DMS53 treated with DMSO at 0.1 percent for 48 hours (cell line): ENCODE results near the gene TULP4.
"Not testable (repeated sequence)": the region's sequence is repeated elsewhere in the genome, so short reads cannot be mapped to it uniquely, and the experiment has no call there.

Experiments used
- DNase-seq: peaks from one replicate; lab custom pipeline; 2025; ENCODE audit not compliant: unreplicated experiment; lab: John Stamatoyannopoulos, UW

The TULP4 gene

DNA sequence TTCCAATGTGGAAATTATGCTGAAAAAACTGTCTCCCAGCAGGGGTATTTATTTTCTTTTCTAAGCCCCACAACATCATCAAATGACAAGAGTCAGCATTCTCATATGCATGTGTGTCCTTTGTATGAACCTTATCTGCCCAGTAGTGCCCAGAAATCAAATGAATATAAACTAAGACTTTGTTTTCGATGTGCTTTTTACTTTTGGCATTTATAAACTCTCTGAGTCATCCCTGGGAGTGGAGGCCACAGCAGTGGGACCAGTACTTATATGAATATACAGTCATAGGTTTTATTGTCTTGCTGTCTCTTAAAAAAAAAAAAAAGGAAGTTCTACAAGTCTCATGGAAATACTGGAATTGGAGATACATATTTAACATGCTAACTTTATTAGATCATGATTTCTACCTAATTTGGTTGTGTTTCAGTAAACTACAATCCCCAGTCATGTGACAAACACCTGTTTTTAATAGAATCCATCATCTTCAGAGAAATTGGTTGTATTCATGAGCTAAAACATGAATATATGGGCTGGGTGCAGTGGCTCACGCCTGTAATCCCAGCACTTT is 148.4 kb downstream of the TULP4 start:
- no peak for DNase-seq

DNA sequence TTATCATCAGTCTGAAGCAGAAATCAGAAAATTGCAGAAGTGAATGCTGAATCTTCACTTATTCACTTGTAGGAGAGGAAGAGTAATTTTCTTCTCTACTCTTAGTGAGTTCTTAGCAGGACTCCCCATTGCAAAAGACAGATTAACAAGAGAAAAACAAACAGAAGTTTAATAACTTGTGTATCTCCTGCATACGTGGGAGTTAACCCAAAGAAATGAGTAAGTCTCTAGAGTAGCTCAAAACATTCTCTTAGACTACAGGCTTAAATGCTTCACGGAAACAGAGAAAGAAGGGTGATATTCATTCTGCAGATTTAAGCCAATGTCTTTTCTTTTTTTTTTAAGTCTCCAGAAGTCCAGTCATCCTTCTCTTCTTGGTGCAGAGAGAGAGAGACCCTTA is 149.7 kb downstream of the TULP4 start:
- DNase-seq: no peak

DNA sequence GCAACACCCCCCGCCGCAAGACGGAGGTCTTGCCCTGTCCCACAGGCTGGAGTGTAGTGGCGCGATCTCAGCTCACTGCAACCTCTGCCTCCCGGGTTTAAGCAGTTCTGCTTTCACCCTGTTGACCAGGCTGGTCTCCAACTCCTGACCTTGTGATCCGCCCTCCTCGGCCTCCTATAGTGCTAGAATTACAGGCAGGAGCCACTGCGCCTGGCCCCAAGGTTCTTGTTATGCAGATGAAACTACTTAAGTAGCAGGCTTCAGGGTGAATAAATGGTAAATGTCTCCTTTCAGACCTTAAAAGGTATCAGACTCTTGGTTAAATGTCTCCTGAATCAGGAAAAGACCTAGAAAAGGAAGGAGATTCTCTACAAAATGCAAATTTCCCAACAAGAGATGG is 152.2 kb downstream of the TULP4 start:
- DNase-seq: no peak

DNA sequence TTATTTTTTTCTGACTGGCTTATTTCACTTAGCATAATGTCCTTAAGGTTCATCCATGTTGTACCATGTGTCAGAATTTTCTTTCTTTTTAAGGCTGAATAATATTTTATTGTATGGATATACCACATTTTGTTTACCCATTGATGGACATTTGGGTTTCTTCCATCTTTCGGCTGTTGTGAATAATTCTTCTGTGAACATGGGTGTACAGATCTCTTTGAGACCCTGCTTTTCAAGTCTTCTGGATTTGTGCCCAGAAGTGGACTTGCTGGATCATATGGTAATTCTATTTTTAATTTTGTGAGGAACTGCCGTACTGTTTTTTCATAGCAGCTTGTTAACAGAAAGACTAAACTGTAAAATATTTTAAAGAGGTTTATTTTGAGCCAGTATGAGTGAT is 153.0 kb downstream of the TULP4 start:
- DNase-seq: no peak

DNA sequence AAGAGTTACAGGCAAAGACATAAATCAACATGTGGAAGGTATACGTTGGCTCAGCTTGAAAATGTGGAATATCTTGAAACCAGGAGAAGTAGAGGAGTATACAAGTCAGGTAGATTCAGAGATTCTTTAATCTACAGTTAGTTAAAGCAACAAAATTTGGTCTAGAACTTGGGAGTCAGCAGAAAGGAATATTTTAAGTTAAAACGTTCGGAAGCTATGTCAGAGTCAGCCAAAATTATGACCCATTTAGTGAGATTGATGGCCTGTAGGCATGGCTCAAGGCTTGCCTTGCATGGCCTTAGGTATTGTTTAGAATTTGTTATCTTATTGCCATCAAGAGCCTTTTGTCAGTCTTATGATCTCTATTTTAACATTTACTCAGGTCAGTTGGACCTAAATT is 153.5 kb downstream of the TULP4 start:
- DNase-seq: no peak

DNA sequence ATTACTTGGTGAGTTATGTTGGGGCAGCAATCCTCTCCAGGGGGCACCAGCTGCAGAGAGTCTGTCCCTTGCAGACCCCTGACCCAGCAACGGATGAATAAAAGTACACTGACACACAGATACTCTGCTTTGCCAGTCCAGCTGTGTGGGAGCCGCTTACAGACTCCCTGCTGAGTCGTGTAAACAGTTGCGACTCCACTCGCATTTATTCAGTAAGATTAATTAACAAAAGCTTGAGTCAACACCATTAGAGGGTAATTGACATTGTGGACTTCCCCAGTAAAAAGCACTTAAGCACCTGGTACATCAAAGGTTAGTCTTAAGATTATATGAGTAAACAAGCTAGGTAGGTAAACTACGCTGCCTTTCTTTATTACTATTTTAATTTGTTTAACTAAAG is 155.7 kb downstream of the TULP4 start:
- DNase-seq: peak; percentile 17

DNA sequence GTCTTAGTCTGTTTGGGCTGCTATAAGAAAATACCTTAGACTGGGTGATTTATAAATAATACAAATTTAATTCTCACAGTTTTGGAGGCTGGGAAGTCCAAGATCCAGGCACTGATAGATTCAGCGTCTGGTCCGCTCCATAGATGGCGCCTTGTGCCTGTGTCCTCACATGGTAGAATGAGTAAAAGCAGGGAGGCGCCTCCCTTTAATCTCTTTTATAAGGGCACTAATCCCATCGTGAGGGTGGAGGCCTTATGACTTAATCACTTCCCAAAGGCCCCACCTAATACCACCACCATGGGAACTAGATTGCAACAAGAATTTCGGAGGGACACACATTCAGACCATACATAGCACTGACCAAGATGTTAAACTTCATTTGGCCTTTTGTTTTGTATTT is 156.4 kb downstream of the TULP4 start:
- DNase-seq: no peak

DNA sequence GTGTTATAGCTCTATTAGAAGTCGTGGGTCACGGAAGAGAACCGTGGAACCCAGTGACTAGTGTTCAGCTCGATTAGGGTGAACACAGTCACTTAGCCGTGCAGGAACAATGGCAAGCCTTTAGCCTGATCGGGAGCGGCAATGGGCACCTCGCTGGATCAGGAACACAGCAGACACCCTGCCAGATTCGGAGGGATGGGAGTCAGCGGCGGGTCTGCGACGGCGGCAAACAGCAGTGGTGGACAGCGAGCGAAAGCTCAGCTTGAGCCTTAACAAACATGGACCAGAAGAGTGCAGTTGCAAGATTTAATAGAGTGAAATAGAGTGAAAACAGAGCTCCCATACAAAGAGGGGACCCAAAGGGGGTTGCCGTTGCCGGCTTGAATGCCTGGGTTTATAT is 157.8 kb downstream of the TULP4 start:
- not testable (repeated sequence) for DNase-seq

DNA sequence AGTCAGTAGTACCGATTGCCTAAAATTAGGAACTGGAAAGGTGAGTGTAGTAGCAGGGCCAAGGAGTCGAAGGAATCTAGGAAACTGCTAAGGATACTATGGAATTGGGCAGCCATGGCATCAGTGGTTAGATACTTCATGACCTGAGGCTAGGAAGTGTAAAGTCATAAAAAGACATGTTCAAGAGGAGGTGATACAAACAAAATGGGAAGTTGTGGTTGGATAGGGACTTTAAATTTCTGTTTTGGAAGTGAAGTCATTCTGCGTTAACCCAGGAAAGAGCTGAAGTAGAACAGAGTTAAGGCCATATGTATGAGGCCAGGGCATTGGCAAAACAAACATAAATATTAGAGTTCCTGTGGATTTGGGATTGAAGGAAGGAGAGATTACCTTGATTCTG is 159.1 kb downstream of the TULP4 start:
- DNase-seq: no peak

DNA sequence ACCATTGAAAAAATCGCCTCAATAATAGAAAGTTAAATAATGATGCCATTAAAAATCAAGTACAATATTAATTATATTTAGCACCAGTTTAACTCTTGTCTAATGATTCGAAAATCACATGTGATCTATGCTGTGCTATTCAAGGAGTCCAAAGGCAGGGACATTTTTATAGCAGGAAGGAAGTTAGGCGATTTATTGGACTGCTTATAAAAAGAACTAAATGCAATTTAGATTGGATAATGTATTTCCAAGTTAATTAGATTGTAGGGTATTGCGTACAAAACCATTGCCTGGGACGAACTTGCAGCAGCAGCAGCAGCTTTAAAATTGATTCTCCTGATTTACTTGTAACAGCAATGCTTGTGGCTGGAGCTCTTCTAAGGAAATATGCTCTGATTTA is 160.2 kb downstream of the TULP4 start:
- no peak for DNase-seq

DNA sequence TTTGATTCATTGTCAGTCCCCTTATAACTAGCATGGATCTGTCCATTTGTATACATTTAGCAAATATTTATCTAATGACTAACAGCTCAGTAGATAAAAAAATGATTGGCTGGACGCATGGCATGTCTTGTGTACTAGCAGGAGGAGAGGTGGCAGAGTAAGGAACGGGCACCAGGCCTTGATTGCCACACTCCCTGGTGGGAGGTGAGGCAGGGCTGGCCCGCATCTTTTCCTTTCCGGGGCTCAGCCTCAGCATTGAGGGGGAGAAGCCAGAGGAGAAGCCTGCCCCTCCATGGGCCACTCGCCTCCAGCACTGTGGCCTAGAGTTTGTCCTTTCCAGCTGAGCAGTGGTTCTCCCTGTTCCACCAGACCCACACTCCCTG is 162.7 kb downstream of the TULP4 start:
- peak; percentile 84 for DNase-seq

DNA sequence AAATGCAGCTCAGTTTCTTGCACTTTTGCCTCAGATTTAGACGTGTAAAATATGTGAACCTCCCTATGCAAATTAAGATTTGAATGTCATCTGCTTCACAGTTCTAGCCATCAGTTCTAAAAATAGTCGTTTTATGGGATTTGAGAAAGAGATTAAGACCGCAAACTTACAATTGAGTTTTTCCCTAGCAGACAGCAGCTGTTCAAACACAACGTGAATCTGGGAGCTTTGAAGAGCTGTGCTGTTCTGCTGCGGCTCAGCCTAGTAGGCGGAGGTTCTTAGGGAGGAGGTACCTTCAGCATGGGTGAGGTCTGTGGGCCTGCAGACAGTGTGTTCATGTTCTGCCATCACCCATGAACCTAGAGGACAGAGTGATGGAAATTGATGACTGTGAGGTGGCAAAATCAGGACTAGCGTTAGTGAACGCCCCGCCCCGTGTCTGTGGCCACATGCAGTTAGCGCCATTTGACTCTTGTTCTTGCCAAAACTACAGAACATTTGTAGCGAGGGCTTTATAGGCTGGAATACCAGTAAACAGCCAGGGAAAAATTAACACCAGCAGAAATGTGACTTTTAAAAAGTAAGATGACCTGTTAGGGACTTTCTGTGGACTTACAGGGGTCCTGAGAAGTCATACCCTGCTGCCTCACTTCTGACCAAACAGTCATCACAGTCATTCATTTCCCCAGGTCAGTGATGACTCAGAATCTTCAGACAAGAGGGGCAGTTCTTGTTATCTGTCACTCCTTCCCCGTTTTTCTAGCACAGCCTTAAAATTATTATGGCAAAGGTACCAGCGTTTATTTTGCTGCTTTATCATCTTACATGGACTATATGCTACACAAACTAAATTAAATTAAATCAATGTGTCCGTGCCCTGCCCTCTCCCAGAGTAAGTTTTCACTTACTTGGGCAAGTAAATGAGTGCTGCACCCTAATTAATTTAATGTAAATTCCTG is 163.4 kb downstream of the TULP4 start:
- peak; percentile 89 for DNase-seq

DNA sequence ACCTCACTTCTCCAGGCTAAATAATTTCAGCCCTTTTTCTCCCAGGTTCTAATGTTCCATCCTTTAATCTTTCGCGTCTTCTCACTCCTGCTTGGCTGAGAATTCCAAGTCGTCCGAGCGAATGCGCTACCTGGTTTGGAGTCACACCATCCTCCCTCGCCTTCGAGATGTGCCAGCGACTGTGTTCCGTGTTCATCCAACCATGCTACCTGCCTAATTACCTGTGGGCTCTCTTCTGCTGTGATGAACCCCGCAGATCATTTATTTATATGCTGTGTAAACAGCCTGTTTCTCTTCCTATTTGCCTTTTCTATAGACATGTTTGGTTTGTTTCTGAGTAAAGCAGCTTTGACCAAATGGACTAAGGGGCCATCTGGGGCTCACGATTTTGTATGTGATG is 164.1 kb downstream of the TULP4 start:
- DNase-seq: no peak

DNA sequence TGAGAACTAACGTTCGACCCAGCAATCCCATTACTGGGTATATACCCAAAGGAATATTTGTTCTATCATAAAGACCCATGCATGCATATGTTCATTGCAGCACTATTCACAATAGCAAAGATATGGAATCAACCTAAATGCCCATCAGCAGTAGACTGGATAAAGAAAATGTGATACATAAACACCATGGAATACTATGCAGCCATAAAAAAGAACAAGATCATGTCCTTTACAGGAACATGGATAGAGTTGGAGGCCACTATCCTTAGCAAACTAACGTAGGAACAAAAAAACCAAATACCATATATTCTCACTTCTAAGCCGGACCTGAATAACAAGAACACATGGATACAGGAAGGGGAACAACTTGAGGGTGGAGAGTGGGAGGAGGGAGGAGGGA is 165.5 kb downstream of the TULP4 start:
- not testable (repeated sequence) for DNase-seq

DNA sequence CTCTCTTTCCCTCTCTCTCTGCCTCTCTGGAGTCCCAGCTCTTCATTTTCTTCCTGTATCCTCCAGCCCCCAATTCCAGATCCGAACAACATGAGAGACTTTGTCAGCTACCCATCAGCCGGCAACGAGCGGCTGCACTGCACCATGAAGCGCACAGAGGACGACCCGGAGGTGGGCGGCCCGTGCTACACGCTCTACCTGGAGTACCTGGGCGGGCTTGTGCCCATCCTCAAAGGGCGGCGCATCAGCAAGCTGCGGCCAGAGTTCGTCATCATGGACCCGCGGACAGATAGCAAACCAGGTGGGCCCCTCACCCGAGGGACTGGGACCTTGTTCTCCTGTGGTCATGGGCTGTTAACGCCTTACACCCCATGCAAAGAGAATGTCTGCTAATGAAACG is 168.7 kb downstream of the TULP4 start:
- no peak for DNase-seq

DNA sequence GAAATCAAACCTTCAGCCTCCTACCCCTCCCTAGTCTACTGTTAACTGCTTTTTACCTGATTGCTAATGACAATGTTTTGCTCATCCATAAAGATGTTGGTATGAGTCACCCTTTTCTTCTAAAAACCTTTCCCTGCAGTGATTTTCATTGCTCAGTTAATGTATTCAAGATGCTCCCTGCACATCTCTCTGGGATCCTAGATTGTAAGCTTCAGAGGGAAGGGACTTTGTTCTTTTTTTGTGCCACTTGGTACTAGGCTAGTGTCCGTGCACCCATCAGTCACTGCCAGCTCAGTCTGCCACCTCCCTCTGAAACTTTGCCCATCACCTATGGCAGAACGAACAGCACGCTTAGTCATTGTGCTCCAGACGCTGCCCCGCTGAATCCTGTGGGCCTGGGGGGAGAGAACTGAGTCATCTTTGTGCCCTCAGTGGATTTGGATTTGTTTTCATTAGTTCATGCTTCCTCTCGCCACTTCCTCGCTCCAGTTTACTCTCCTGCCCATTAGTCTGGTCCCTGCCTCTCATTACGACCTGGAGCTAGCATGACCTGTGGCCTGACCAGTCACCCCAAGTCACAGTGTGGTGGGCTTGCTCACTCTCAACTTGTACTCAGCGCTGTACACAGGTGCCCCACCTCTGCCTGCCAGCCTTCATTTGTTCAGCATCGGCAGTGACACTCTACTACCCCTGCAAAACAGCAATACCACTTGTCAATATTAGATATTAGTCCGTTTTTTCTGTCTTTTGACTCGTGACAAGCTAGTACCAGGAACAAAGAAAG is 169.6 kb downstream of the TULP4 start:
- no peak for DNase-seq

DNA sequence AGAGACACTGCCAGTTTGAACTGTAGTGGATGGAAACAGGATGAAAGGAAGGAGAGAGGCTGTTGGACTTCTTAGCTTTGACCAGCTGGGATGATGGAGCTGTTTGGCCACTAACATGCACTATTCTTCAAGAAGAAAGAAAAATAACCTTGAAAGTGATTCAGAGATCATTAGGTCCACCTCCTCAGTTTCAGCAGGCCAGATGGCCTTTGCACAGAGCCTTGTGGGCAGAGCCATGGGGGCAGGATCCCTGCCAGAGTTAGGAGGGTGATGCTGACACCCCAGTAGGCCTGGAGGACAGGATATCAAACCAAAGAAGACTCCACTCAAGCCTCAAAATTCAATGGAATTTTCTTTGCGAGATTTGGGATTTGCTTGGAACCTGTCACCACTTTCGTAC is 173.2 kb downstream of the TULP4 start:
- DNase-seq: no peak

DNA sequence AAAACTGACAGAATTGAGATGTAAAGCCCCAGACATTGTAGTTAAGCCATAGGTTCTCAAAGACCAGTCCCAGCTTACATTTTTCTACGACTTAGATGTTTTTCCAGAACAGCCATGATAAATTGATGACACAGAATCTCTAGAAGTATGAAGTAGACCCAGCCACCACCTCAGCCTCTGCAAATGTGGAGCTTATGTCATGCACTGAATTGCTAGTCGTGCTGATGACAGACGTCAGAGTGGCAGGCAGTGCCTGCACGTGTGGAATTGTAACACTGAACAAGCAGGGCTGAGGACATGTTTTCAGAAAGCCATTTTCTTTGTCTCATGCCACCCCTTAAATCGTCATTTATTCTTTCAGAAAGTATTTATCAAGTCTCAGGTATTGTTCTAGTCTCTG is 175.2 kb downstream of the TULP4 start:
- no peak for DNase-seq

DNA sequence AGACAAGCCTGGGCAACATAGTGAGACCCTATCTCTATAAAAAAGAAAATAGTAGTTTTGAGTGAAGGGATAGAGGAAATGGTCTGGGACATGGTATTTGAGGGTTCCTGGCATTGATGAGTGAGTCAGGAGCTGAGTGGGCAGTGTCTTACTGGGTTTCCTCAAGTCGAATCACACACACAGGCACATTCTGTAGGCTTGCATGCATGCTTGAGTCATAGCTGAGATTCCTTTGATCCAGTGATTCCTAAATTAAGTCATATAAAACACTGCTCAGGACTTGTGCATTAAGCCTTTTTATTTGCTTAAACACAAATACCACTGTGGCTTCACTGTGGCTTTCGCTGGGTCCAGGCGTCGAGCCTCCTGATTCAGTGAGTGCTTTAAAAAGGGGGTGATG is 175.8 kb downstream of the TULP4 start:
- DNase-seq: no peak

DNA sequence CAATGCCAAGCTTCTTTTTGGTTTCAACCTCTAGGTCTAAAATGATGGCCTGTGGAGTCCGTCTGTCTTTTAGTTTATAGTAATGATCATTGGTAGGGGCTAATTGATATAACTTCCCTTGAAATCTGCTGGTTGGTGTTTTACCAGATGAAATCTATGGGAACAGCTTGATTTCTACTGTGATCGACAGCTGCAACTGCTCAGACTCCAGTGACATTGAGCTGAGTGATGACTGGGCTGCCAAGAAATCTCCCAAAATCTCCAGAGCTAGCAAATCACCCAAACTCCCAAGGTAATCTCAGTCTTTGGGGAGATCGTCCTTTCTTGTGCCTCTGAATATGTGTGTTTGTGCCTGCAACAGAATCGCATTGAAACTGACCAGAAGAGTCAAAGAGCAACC is 177.2 kb downstream of the TULP4 start:
- no peak for DNase-seq

DNA sequence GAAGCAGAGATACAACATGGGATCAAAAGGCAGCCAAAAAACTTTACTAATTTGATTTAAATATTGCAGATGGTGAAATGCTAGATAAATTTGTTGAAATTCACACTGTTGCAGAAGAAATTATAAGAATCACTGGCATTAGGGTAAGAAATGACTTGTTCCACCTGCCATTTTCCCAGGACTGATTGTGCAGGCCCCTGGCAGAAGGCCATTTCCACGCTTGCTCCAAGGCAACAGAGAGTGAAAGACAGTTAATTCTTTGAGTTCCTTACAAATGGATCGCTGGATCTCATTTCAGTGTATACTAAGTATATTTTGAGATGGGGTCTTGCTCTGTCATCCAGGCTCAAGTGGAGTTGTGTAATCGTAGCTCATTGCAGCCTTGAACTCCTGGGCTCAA is 180.6 kb downstream of the TULP4 start:
- no peak for DNase-seq

DNA sequence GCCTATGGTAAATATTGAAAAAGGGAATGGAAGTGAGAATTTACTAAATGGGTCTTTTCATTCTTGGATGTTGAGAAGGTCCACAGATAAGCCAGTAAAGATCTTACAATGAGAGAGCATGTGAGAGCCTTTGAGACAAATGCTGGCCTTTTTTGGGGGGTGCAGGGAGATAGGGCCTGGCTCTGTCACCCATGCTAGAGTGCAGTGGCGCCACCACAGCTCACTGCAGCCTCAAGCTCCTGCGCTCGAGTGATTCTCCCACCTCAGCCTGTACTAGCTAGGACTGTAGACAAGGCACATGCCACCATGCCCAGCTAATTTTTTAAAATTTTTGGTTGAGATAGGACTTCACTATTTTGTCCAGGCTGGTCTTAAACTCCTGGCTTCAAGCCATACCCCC is 184.4 kb downstream of the TULP4 start:
- no peak for DNase-seq
